ENCODE data around the gene MTARC1.

DNA sequence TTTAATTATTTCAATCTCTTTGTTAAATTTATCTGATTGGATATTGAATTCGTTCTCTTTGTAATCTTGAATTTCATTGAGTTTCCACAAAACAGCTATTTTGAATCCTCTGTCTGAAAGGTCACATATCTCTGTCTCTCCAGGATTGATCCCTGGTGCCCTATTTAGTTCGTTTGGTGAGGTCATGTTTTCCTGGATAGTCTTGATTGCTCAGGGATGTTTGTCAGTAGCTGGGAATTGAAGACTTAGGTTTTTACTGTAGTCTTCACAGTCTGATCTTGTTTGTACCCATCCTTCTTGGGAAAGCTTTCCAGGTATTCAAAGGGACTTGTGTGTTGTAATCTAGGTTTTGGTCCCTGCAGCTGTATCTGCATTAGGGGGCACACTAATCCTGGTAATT lies 45.4 kb upstream of the MTARC1 start:
- TF ChIP-seq, protein P1, sequence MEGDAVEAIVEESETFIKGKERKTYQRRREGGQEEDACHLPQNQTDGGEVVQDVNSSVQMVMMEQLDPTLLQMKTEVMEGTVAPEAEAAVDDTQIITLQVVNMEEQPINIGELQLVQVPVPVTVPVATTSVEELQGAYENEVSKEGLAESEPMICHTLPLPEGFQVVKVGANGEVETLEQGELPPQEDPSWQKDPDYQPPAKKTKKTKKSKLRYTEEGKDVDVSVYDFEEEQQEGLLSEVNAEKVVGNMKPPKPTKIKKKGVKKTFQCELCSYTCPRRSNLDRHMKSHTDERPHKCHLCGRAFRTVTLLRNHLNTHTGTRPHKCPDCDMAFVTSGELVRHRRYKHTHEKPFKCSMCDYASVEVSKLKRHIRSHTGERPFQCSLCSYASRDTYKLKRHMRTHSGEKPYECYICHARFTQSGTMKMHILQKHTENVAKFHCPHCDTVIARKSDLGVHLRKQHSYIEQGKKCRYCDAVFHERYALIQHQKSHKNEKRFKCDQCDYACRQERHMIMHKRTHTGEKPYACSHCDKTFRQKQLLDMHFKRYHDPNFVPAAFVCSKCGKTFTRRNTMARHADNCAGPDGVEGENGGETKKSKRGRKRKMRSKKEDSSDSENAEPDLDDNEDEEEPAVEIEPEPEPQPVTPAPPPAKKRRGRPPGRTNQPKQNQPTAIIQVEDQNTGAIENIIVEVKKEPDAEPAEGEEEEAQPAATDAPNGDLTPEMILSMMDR (conservative IDR thresholded peaks at IDR 0.05; ENCODE audit: low read length): no peak
- TF ChIP-seq EZH2phosphoT487 (IDR thresholded peaks at IDR 0.05; ENCODE audit: borderline replicate concordance, low read depth, low read length): no peak
